Right lobe of liver (tissue), 4 donors: ENCODE results near the gene RHBDL1.

Experiments
- POLR2A ChIP-seq: fragments of 450-650 bp; IDR thresholded peaks from one replicate; pipeline ENCODE4 v1.6.1; 2017; ENCODE audit warnings: antibody characterized with exemption, mild to moderate bottlenecking
- TF ChIP-seq, protein P1 (sequence below), 4 donors: fragments of 200-600 bp in 3 of 4; fragments of 450-650 bp in 1 of 4; IDR thresholded peaks; one replicate each; pipeline versions ENCODE4 v1.5.1 to v1.8.0; 2016 to 2022; ENCODE audit warnings: antibody characterized with exemption in 4 of 4, mild to moderate bottlenecking in 2 of 4
- donor health status: DM: no; HTN: no; CAD: no.
- donor health status: DM: no; HTN: no; CAD: no.
- donor health status: DM: no; HTN: yes; CAD: no.

DNA sequence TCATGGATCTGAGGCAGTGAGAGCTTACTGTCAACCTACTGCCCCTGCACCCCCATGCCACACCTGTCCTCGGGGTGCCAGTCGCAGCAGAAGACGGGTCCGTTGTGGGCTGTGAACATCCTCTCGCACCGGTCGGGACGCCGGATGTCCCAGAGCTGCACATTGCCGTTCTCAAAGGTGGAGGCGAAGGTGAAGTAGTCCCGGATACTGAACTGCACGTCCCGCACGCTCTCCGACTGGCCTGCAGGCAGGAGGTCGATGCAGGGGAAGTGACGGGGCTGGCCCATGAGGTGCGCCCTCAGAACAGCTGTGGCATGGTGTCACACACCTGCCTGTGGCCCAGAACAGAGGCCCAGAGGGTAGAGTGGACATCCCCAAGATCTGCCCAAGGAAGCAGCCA is 12.0 kb downstream of the RHBDL1 start:
- TF ChIP-seq, protein P1, sequence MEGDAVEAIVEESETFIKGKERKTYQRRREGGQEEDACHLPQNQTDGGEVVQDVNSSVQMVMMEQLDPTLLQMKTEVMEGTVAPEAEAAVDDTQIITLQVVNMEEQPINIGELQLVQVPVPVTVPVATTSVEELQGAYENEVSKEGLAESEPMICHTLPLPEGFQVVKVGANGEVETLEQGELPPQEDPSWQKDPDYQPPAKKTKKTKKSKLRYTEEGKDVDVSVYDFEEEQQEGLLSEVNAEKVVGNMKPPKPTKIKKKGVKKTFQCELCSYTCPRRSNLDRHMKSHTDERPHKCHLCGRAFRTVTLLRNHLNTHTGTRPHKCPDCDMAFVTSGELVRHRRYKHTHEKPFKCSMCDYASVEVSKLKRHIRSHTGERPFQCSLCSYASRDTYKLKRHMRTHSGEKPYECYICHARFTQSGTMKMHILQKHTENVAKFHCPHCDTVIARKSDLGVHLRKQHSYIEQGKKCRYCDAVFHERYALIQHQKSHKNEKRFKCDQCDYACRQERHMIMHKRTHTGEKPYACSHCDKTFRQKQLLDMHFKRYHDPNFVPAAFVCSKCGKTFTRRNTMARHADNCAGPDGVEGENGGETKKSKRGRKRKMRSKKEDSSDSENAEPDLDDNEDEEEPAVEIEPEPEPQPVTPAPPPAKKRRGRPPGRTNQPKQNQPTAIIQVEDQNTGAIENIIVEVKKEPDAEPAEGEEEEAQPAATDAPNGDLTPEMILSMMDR (IDR thresholded peaks at IDR 0.05): no peak
- no peak for TF ChIP-seq POLR2A
